ENCODE data around the gene IRF2BPL.
A peak's percentile ranks its signal among the peaks of the same experiment; 100 is the strongest.
"Not testable (repeated sequence)": the region's sequence is repeated elsewhere in the genome, so short reads cannot be mapped to it uniquely, and the experiment has no call there.

IRF2BPL gene

DNA sequence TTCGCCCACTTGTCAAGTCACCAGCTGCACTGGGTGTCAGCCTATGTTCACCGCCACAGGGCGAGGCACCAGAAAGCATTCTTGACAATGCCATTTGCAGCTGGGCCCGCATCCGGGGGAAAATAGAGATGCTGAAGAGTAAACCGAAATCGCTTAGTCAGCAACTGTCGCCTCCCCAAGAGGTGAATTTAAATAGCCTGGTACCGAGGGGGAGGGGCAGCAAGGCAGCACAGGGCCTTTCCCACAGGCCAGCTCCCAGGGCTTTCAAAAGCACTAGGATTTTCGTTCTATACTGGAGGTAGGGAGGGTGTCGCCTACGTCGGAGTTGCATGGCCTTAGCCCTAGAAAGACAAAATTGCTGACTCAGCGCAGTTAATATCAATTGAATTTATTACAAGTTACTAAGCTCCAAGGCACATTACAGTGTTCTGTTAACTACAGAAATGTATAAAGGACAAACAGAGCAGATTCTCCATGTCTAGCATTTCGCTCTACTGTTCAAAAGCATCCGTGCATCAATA lies 4.3 kb downstream of the IRF2BPL start:
- H3K27me3 Mint-ChIP-seq: no peaks in the 10 kb centered on the region
- peaks cover 31% of the 10 kb centered on the region for H3K4me1 Mint-ChIP-seq
- peak in 1 of 2 donors; percentile 41 for DNase-seq (ENCODE audit: low spot score in 2 of 2)
- H3K27ac Mint-ChIP-seq (ENCODE audit: low read depth): peak overlapping the region; percentile 64
- no peaks in the 10 kb centered on the region for H3K9me3 Mint-ChIP-seq
- H3K4me3 Mint-ChIP-seq: peak overlapping the region; percentile 61
- peaks cover 20% of the 10 kb centered on the region for H3K36me3 Mint-ChIP-seq (ENCODE audit: insufficient read depth)
- ATAC-seq (replicated peaks; ENCODE audit: extremely low read depth, poor library complexity, severe bottlenecking): no peak

DNA sequence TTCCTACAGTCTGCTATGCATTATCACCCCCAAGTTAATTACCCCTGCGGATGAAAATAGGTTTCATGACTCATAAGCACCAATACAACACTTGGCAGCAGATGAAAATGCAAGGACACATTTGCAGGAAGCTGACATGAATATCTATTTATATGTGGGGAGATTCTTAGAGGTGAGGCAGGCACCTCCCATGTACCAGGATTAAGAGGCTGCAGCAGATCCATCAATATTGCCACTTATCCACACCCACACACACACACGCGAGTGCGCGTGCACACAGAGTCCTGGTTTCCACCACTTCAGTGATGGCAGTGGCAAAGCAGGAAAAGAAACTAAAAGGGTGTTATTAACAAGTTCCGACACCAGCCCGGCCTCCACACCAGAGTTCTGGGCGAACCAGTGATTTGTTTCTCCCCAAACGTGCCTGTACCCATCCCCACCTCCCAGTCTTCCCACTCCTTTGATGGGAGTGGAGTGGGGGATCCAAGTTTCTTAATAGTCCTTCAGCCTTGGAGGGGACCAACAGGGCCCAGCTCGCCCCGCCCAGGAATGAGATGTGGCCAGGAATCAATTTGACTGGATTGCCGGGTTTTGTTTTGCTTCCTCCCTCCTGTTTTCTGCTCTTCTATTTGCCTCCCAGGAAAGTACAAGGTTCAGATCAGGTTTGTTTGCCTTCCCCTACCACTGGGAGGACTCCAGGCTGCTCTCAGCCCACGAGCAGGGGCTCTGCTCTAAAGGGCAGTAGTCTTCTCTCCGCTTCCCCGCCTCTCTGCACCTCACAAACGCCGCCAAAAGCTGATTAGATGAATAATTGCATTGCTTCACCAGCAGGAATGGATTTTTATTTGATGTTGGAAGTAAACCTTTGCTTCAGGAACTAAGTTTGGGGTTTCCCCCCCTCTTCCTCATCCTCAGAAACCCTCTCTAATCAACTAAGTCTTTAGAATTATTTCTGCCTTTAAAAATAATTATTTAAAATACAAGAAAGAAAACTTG lies 5.2 kb downstream of the IRF2BPL start:
- H3K27me3 Mint-ChIP-seq: no peaks in the 10 kb centered on the region
- H3K4me1 Mint-ChIP-seq: peaks cover 24% of the 10 kb centered on the region
- H3K36me3 Mint-ChIP-seq (ENCODE audit: insufficient read depth): peaks cover 12% of the 10 kb centered on the region
- H3K4me3 Mint-ChIP-seq: peak overlapping the region; percentile 3
- no peak for DNase-seq (ENCODE audit: low spot score in 2 of 2)
- peak overlapping the region; percentile 64 for H3K27ac Mint-ChIP-seq (ENCODE audit: low read depth)
- no peak for ATAC-seq (replicated peaks; ENCODE audit: extremely low read depth, poor library complexity, severe bottlenecking)
- H3K9me3 Mint-ChIP-seq: no peaks in the 10 kb centered on the region

DNA sequence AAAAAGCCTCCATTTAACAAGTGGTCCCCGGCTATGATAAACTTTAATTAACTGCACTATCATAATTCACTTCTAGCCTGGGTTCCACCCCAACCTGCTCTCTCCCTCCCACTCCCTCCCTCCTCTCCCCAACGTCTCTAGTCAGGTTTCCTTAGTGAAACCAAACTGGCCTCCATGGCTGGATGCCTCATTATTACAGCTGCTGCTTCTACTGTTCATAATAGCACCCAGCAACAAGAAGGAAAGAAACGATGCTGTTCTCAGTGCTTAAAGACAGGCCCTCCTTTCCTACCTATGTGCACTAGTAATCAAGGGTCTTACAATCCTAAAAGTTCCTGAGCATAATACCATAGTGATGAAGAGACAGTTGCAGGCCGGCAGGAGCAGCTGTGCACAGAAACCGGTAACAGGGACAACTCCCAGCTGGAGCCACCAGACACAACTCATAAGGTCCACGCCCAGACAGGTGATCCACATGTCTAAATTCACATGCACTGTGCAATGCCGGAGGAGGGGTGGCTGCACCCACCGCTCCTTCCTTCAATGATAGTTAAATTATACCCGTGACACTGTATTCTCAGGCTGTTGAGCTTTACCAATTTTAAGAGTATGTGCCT lies 6.2 kb downstream of the IRF2BPL start:
- Mint-ChIP-seq H3K27ac (ENCODE audit: low read depth) (no peak overlapping the region), H3K36me3 (ENCODE audit: insufficient read depth) (peaks cover 14% of the 10 kb centered on the region), H3K27me3 (no peaks in the 10 kb centered on the region), H3K4me3 (peak overlapping the region; percentile 3), H3K4me1 (peaks cover 24% of the 10 kb centered on the region), H3K9me3 (no peaks in the 10 kb centered on the region)
- DNase-seq (ENCODE audit: low spot score in 2 of 2): no peak
- ATAC-seq (replicated peaks; ENCODE audit: extremely low read depth, poor library complexity, severe bottlenecking): no peak

DNA sequence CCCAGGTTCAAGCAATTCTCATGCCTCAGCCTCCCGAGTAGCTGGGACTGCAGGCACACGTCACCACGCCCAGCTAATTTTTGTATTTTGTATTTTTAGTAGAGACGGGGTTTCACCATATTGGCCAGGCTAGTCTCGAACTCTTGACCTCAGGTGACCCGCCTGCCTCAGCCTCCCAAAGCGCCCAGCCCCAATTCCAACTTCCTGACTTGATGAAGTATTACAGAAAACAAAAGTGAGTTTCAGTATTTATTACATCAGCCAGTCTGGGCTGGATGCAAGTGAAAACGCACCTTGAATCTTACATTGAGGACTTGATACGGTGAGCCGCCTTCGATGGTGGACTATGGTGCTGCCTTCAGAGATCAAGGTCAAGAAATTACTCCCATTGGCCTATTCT lies 7.1 kb downstream of the IRF2BPL start:
- not testable (repeated sequence) for H3K9me3 Mint-ChIP-seq; H3K4me3 Mint-ChIP-seq; DNase-seq (ENCODE audit: low spot score in 2 of 2); ATAC-seq (replicated peaks; ENCODE audit: extremely low read depth, poor library complexity, severe bottlenecking); H3K27ac Mint-ChIP-seq (ENCODE audit: low read depth); H3K27me3 Mint-ChIP-seq
- H3K36me3 Mint-ChIP-seq (ENCODE audit: insufficient read depth): peaks cover 12% of the 10 kb centered on the region
- peaks cover 24% of the 10 kb centered on the region for H3K4me1 Mint-ChIP-seq

DNA sequence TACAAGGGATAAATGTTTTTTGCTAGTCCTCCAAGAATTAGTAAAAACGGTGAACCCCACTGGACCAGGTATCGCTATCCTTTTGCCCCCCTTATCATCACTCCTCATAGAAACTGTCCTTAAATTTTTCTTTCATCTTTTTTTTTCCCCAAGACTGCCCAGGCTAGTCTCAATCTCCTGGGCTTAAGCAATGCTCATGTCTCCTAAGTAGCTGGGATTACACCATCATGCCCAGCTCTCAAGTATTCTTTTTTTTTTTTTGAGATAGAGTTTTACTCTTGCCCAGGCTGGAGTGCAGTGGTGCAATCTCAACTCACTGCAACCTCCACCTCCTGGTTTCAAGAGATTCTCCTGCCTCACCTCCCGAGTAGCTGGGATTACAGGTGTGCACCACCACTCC lies 9.7 kb downstream of the IRF2BPL start:
- ATAC-seq (replicated peaks; ENCODE audit: extremely low read depth, poor library complexity, severe bottlenecking): no peak
- H3K27me3 Mint-ChIP-seq: no peaks in the 10 kb centered on the region
- H3K9me3 Mint-ChIP-seq: no peaks in the 10 kb centered on the region
- peaks cover 3% of the 10 kb centered on the region for H3K36me3 Mint-ChIP-seq (ENCODE audit: insufficient read depth)
- H3K4me1 Mint-ChIP-seq: peaks cover 13% of the 10 kb centered on the region
- H3K4me3 Mint-ChIP-seq: no peak overlapping the region
- DNase-seq (ENCODE audit: low spot score in 2 of 2): no peak
- no peak overlapping the region for H3K27ac Mint-ChIP-seq (ENCODE audit: low read depth)

DNA sequence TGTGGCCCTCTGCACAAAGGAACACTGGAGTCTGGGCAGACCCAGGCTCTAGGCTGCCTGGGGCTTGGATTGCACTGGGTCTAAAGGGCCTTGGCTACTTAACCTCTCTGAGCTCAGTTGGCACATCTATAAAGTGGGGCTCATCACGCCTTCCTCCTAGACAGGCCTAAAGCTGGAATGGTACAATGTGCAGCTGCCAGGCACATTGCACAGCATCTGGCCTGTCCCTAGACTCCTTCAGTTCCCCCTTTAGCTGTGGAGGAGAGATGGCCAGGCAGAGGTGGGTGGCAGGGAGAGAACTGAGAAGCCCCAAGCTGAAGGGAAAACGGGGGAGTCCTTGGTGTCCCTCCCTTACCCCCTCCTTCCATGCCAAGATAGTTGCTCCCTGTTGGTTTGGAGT lies 10.8 kb downstream of the IRF2BPL start:
- H3K9me3 Mint-ChIP-seq: no peaks in the 10 kb centered on the region
- ATAC-seq (replicated peaks; ENCODE audit: extremely low read depth, poor library complexity, severe bottlenecking) (no peak), DNase-seq (ENCODE audit: low spot score in 2 of 2) (no peak)
- no peaks in the 10 kb centered on the region for H3K27me3 Mint-ChIP-seq
- H3K4me3 Mint-ChIP-seq: no peak overlapping the region
- no peak overlapping the region for H3K27ac Mint-ChIP-seq (ENCODE audit: low read depth)
- peaks cover 3% of the 10 kb centered on the region for H3K36me3 Mint-ChIP-seq (ENCODE audit: insufficient read depth)
- H3K4me1 Mint-ChIP-seq: peaks cover 5% of the 10 kb centered on the region

DNA sequence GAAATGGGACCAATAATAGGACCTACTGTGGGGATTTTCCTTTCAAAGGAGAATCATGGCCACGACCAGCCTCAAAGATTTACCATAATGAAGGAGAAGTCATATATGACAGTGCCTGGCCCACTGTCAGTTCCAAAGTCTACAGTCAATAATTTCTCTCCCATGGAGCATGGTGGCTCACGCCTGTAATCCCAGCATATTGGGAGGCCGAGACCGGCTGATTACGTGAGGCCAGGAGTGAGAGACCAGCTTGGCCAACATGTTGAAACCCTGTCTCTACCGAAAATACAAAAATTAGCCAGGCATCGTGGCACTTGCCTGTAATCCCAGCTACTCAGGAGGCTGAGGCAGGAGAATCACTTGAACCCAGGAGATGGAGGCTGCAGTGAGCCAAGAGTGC lies 13.8 kb downstream of the IRF2BPL start:
- Mint-ChIP-seq H3K36me3 (ENCODE audit: insufficient read depth) (peaks cover 3% of the 10 kb centered on the region), H3K9me3 (no peaks in the 10 kb centered on the region), H3K27ac (ENCODE audit: low read depth) (no peak overlapping the region), H3K4me1 (no peaks in the 10 kb centered on the region), H3K4me3 (no peak overlapping the region), H3K27me3 (no peaks in the 10 kb centered on the region)
- DNase-seq (ENCODE audit: low spot score in 2 of 2) (no peak), ATAC-seq (replicated peaks; ENCODE audit: extremely low read depth, poor library complexity, severe bottlenecking) (no peak)

DNA sequence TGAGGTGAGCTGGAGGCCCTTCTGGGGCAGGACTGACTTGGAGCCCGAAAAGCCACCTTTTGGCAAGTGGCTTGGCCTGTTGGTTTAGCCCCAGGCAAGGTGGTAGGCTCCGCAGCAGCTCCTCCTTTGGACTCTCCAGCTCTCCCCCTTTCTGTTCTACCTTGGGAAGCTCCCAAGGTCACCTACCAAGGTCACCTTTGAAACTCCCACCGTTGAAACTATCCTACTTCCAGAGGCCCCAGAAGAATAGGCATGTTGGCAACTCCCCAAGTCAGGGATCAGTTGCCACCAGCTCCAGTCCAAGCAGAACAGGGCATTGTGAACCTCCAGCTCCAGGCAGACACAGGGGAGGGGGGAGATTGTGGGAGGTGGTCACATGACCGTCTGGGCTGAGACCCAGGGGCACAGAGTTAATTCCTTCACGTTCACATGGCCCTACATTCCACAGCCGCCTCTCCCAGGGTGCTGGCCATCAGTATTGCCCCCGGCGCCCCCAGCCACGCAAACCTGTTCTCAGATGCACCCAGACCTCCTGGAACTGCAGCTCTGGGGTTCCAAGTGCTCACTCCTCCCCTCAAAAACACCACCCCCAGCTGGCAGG lies 14.4 kb downstream of the IRF2BPL start:
- Mint-ChIP-seq H3K9me3 (no peaks in the 10 kb centered on the region), H3K4me3 (no peak overlapping the region), H3K27me3 (no peaks in the 10 kb centered on the region), H3K36me3 (ENCODE audit: insufficient read depth) (peaks cover 3% of the 10 kb centered on the region), H3K27ac (ENCODE audit: low read depth) (no peak overlapping the region), H3K4me1 (no peaks in the 10 kb centered on the region)
- ATAC-seq (replicated peaks; ENCODE audit: extremely low read depth, poor library complexity, severe bottlenecking): no peak
- DNase-seq (ENCODE audit: low spot score in 2 of 2): no peak

DNA sequence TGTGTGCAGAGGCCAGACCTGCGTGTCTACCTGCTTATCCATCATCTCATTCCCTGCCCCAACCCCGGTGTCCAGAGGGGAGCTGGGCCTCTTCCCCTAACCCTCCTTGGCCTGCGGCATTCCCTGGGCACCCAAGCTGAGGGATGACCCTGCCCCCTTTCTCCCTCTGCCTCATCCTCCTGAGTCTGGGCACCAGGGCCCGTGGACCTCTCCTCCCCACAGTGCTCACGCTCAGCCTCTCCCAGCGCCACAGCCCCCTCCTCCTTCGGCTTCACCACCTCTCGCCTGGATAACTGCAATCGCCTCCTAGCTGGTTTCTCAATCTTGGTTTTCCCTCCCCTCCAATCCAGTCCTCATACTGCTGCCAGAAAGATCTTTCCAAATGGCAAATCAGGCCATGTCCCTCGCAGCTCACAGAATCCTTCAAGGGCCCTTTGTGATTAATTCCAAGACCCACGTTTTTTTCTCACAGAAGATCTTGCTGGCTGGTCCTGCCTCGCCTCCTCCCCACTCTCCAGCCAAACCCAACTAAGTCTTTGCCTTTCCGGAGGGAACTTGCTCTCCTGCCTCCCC lies 16.2 kb downstream of the IRF2BPL start:
- Mint-ChIP-seq H3K36me3 (ENCODE audit: insufficient read depth) (no peaks in the 10 kb centered on the region), H3K4me1 (no peaks in the 10 kb centered on the region), H3K27ac (ENCODE audit: low read depth) (no peak overlapping the region), H3K27me3 (no peaks in the 10 kb centered on the region), H3K4me3 (no peak overlapping the region), H3K9me3 (no peaks in the 10 kb centered on the region)
- DNase-seq (ENCODE audit: low spot score in 2 of 2) (no peak), ATAC-seq (replicated peaks; ENCODE audit: extremely low read depth, poor library complexity, severe bottlenecking) (no peak)

DNA sequence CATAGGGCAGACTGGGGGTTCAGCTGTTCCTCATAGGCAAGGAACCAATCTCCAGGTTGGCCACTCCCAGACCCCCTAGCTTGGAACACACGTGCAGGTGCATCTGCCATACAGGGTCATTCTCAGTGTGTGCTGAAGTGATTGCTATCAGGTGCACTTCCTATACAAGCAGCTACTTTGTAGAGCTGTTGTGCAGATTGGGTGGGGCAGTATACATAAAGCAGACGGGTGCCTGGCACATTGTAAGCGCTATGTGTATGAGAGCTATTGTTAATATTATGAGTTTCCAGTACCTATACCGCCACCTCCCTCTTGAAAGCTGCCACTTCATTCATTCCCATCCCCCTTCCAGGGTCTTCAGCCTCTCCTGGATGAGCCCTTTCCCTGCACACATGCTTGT lies 17.3 kb downstream of the IRF2BPL start:
- DNase-seq (ENCODE audit: low spot score in 2 of 2): no peak
- Mint-ChIP-seq H3K36me3 (ENCODE audit: insufficient read depth) (no peaks in the 10 kb centered on the region), H3K27me3 (no peaks in the 10 kb centered on the region), H3K9me3 (no peaks in the 10 kb centered on the region), H3K4me3 (no peak overlapping the region), H3K27ac (ENCODE audit: low read depth) (no peak overlapping the region), H3K4me1 (no peaks in the 10 kb centered on the region)
- ATAC-seq (replicated peaks; ENCODE audit: extremely low read depth, poor library complexity, severe bottlenecking): peak; percentile 49

DNA sequence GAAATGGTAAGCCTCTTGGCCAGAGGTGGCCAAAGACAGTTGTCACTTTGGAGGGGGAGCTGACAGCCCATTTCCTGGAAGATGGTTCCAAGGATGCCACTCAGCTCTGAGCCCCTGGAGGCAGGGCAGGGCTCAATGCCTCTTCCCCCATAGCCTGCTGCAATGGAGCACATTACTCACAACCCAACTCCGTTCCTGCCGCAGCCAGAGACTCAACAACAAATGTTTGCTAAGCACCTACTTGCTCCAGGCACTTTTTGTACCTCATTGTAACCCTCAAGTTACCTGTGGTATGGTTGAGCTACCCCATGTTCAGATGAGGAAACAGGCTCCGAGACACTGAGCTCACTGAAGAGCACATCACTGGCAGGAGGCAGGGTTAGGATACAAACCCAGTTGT lies 19.5 kb downstream of the IRF2BPL start:
- no peaks in the 10 kb centered on the region for H3K27me3 Mint-ChIP-seq
- no peak for DNase-seq (ENCODE audit: low spot score in 2 of 2)
- ATAC-seq (replicated peaks; ENCODE audit: extremely low read depth, poor library complexity, severe bottlenecking): no peak
- no peaks in the 10 kb centered on the region for H3K4me1 Mint-ChIP-seq
- no peak overlapping the region for H3K4me3 Mint-ChIP-seq
- no peaks in the 10 kb centered on the region for H3K36me3 Mint-ChIP-seq (ENCODE audit: insufficient read depth)
- H3K9me3 Mint-ChIP-seq: no peaks in the 10 kb centered on the region
- no peak overlapping the region for H3K27ac Mint-ChIP-seq (ENCODE audit: low read depth)

DNA sequence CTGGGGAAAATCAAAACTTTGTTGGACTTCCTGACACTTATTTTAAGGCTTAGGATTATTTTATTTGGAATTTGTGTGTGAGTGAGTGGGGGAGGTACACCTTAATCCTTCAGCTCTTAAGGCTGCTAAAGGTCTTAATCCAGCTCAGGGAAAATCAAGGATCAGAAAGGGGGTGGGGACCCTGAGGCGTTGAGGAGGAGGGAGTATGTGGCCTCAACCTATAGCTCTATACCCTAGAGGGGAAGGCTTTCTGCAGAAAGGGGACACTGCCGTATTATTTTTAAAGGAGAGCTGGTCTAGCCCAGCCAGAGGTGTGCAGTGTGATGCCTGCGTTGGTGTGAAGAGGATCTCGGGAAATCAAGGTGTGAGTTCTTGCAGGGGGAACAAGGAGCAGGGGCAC lies 20.0 kb downstream of the IRF2BPL start:
- no peaks in the 10 kb centered on the region for H3K36me3 Mint-ChIP-seq (ENCODE audit: insufficient read depth)
- ATAC-seq (replicated peaks; ENCODE audit: extremely low read depth, poor library complexity, severe bottlenecking) (no peak), DNase-seq (ENCODE audit: low spot score in 2 of 2) (no peak)
- H3K4me1 Mint-ChIP-seq: no peaks in the 10 kb centered on the region
- no peak overlapping the region for H3K4me3 Mint-ChIP-seq
- H3K27me3 Mint-ChIP-seq: no peaks in the 10 kb centered on the region
- H3K27ac Mint-ChIP-seq (ENCODE audit: low read depth): no peak overlapping the region
- no peaks in the 10 kb centered on the region for H3K9me3 Mint-ChIP-seq

Measured in central memory CD8-positive, alpha-beta T cell (primary cell).